Renal cortex interstitium (tissue), 11 donors: ENCODE data around the gene ADARB2. TPM values are rescaled to one million over a fixed set of nuclear protein-coding genes. Genes with fewer than 3 reads are reported as not detected.
A peak's percentile ranks its signal among the peaks of the same experiment; 100 is the strongest.

Source experiments
- DNase-seq, 11 donors: peaks; one replicate each; pipeline ENCODE4 v3.0.0-alpha.2; 2013; ENCODE audit warnings: low read depth in 9 of 11, low spot score in 4 of 11; ENCODE audit errors: extremely low read depth in 1 of 11
- polyA plus RNA-seq, 3 donors: library from polyadenylated mRNA; unstranded; fragments of 120-200 nt; gene quantifications; one replicate each; pipeline ENCODE4 v1.2.1, GENCODE V29; 2013; ENCODE audit not compliant: insufficient read length in 3 of 3

The ADARB2 gene
- polyA plus RNA-seq, 3 donors = 1.1 to 2.1 (median 1.5) TPM

DNA sequence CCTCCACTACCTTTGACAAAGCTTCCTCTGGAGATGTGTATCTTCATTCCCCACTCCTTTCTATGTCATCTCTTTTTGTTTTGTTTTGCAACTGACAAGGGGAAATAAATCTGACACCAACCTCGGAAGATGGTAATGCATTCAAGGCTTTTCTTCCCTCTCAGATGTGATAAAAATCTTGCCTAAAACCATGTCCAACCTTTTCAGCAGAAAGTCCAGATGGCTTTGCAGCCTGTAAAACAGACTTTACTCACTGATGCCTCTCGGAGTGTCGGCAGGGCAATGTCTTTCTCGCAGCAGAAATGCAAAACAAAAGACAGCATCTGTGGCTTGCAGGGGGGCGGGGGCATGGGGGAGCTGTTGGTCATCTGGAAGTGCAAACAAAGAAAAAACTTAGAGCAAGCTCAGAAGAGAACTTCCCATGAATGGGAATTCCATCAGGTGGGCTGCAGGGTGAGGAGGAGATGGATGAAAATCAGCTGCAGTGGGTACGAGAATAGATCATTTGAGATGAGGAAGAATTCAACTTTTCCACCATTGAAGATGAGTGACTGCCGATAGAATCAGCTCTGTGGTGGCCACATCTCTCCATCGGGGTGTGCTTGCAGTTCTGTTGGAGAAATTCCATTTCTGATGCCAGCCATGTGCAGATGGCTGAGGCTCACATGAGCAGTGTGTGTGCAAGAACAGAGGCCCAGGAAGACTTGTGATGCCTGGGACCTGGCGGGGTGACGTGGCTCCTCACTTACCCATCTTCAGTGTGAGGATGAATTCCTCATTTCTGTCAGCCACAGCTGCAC, 443.5 kb downstream of the ADARB2 start:
- DNase-seq = no peak

DNA sequence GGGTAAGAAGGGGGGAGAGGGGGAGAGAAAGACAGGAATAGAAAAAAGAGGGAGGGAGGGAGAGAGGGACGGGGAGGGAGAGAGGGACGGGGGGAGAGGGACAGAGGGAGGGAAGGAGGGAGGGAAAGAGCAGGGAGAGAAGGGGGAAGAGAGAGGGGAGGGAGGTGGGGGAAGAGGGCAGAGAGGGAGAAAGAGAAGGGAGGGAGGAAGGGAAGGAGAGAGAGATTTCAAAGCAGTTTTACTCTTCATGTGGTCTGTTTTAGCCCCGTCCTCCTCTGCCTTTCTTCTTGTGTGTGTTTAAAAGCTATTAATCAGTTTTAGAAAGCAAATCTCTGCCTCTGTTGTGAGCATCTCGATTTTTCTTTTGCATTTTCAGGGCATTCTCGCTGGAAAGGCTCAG, 444.2 kb downstream of the ADARB2 start:
- no peak for DNase-seq

GRCh38 chr10:1292611-1293031, 444.7 kb downstream of the ADARB2 start:
- DNase-seq = no peak

- no peak for DNase-seq
Measured at GRCh38 chr10:1291178-1292090, 445.9 kb downstream of the ADARB2 start.

- DNase-seq = no peak
Measured at GRCh38 chr10:1290071-1290471, 447.3 kb downstream of the ADARB2 start.

- no peak for DNase-seq
Measured at GRCh38 chr10:1289591-1289990, 447.7 kb downstream of the ADARB2 start.

DNA sequence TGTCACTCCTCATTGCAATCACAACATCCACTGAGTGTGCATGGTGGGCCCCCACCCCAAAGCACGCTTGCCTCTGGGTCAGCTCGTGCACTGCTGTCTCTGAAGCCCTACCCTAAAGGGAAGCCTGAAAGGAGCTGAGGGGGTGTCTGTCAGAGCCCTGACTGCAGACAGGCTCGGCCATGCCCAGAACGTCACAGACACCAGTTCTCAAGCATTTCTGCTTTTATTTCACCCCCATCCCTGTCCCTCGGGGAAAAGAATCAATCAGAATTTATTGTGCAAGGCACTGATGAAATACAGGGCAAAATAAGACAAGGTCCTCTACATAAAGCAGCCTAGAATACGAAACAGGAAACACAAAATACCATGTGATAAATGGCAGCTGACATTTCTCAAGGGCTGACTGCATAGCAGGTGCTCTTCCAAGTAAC, 449.3 kb downstream of the ADARB2 start:
- no peak for DNase-seq

DNA sequence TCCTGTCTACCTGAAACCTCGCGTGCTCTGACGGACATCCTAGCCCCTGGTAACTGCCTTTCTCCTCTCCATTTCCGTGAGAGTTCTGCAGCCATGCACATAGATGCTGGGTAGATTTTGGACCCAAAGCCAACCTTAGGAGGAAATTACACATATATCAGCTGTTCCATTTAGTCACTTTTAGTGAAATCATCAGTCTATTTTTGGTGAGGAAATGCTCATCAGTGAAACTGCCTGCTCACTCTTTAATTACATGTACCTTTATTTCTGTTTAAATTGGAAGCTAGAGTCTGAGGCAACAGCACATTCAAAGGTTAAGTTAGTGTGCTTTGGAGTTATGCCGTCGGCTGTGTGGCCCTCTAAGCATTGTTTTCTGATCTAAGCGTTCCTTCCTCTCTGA, 449.8 kb downstream of the ADARB2 start:
- DNase-seq = no peak

GRCh38 chr10:1284076-1284475, 453.2 kb downstream of the ADARB2 start:
- DNase-seq = no peak

GRCh38 chr10:1281405-1281782, 455.9 kb downstream of the ADARB2 start:
- DNase-seq = no peak

- no peak for DNase-seq
Measured at GRCh38 chr10:1280466-1281404, 456.6 kb downstream of the ADARB2 start.

DNA sequence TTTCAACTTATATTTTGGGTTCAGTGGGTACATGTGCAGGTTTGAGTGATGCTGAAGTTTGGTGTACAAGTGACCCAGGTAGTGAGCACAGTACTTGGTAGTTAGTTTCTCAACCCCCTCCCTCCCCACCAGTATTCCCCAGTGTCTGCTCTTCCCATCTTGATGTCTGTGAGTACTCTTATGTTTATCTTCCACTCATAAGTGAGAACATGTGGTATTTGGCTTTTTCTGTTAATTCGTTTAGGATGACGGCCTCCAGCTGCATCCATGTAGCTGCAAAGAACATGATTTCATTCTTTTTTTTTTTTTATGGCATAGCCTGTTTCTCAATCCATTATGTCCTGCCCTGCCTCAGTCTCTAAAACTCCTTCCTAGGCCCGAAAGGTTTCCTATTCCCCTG, 459.0 kb downstream of the ADARB2 start:
- peak in 1 of 11 donors; percentile 38 for DNase-seq

GRCh38 chr10:1274701-1275544, 462.4 kb downstream of the ADARB2 start:
- DNase-seq = no peak

DNA sequence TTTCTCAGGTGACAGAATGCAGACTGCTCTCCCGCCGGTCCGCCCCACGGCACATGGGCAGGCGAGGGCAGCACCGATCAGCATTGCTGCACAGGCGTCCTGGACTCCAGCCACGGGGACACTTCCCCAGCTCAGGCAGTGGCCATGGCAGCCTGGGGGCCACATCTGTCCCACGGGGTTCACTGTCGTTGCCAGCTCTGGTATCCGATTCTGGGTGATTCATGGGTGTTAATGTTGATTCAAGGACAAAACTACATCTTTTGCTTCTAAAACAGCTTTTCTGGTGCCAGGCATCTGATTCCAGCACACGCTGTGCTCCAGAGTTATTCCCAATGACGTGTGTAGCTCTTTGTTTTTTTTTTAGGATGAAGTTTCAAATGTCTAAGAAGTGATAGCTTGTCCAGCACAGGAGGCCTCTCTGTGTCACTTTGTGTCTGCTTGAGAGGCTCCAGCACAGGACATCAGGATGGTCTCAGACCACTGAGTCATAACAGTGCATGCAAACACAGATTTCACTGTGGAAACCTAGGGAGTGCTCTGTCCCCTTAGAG, 463.1 kb downstream of the ADARB2 start:
- peak in 2 of 11 donors; percentile 52 to 65 for DNase-seq

DNA sequence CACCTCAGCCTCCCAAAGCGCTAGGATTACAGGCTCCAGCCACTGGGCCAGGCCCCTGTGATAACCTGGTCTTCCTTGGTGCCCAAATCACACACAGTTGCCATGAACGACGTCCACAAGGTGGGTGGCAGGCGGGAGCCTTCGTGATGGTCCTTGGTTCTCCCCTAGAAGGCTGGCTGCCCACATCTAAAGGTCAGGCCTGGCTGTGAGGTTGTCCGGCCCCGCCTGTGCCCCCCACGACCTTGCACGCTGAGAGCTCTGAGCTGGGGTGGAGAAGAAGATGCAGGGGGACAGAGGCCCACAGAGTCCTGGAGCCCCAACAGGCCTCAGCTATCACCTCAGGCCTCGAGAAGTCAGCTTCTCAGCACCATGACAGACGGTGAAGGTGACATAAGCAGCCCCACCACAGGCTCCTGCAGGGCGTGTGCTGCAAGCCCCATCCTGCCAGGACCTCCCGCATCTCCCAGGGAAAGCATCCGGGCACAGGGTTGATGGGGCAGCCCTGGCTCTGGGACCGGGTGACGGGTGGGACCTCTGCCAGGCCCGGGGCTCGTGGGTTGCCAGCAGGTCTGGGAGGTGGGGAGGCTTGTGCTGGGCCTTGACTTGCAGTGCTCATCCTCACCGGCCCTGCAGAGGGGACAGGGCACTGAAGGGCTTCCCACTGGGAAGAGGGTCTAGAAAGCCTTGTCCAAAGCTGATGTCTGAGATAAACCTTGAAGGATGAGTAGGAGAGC, 463.8 kb downstream of the ADARB2 start:
- DNase-seq = no peak

DNA sequence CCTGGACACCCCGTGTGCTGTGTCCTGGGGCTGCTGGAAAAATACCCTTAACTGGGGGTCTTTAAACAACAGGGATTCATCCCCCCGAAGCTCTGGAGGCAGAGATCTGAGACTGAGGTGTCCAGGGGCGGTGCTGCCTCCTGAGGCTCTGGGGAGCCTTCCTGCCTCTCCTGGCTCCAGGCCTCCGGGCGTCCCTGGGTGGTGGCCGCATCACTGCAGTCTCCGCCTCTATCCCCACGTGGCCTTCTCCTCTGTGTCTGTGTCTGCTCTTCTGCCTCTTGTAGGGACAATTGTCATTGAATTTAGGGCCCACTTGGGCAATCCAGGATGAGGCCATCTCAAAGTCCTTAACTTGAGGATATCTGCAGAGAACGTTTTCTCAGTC, 464.6 kb downstream of the ADARB2 start:
- no peak for DNase-seq

DNA sequence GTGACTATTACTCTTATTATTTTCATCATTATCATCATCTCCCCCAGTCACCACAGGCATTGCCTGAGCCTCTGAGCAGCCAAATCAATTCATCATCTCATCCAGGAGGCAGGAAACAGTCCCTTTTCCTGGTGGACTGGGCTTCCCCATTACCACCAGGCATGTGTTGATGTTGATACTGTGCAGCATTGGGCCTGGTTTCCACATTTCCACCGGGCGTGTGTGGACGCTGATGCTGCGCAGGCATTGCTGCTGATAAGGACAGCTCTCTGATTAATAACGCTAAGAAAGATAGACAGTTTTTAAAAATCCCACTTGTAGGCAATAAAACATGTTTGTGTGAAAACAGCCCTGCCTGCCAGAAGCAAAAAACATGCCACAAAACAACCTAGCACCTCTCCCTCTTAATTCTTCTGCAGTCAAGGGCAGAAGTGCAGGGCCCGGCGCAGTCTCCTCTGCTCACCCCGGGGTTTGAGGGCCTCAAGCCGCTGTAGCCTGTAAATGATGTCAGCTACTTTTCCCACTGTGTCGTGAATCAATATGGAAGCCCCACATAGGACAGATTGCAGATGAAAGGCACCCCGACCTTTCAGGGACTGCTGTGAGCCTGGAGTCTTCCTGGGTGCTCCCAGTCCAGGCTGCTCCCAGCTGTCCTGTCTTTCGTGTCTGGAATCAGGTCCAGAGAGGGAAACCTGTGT, 465.1 kb downstream of the ADARB2 start:
- DNase-seq = no peak
